ENCODE results near the gene PUS7L.

DNA sequence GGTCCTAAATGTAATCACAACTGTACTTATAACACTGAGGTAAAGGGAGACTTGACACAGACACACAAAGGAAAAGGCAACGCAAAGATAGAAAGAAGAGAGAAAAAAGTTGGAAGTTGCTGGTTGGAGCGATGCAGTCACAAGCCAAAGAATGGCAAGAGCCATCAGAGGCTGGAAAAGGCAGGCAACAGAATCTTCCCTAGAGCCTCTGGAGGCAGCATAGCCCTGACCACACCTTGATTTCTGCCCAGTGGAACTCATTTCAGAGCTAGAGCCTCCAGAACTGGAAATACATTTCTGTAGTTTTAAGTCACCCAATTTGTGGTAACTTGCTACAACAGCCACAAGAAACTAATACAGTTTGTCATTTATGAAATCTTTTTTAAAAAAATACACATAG, 89.2 kb downstream of the PUS7L start:
- TF ChIP-seq EZH2 (IDR thresholded peaks at IDR 0.05; ENCODE audit: insufficient read depth, poor library complexity, severe bottlenecking) = no peak
- no peak for TF ChIP-seq EZH2phosphoT487 (IDR thresholded peaks at IDR 0.05; ENCODE audit: insufficient read depth, low read depth)
